ENCODE results near the gene GLYATL2.

The GLYATL2 gene

DNA sequence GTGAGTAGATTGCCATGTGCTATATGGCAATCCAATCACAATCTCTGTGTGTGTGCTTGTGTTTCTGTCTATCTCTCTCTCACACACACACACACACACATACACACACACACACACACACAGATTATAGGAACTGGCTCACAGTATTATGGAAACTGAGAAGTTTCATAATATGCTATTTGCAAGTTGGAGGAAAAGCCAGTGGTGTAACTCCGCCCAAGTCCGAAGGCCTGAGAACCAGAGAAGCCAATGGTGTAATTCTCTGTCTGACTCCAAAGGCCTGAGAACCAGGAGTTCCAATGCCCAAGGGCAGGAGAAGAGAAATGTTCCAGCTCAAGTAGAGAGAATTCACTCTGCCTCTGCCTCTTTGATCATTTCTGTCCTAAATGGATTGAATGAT, 37.2 kb downstream of the GLYATL2 start:
- no peak for DNase-seq (ENCODE audit: low read depth)
- TF ChIP-seq, protein P1, sequence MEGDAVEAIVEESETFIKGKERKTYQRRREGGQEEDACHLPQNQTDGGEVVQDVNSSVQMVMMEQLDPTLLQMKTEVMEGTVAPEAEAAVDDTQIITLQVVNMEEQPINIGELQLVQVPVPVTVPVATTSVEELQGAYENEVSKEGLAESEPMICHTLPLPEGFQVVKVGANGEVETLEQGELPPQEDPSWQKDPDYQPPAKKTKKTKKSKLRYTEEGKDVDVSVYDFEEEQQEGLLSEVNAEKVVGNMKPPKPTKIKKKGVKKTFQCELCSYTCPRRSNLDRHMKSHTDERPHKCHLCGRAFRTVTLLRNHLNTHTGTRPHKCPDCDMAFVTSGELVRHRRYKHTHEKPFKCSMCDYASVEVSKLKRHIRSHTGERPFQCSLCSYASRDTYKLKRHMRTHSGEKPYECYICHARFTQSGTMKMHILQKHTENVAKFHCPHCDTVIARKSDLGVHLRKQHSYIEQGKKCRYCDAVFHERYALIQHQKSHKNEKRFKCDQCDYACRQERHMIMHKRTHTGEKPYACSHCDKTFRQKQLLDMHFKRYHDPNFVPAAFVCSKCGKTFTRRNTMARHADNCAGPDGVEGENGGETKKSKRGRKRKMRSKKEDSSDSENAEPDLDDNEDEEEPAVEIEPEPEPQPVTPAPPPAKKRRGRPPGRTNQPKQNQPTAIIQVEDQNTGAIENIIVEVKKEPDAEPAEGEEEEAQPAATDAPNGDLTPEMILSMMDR (IDR thresholded peaks at IDR 0.05; ENCODE audit: control insufficient read depth, insufficient read depth, low read depth, low read length, missing control alignments) = no peak
- no peak overlapping the region for H3K4me3 ChIP-seq (ENCODE audit: control insufficient read depth, low read depth, low read length)

DNA sequence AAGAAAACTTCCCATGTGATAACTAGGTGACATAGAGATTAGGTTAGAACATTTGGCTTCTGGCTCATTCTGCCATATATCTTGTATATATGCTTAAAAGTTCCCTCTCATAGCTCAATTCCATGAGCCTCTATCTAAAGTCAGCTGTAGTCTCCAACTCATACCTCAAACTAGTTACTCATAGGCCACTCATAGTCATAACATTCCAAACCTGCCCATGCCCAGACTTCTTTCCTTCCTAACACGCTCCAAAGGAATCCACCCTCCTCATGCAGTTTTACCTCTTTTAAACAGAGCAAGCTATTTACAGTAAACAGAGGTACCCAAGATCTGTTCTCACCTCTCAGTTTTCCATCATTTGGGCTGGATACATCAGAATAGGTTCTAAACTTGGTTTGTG, 39.4 kb downstream of the GLYATL2 start:
- peak; percentile 14 for DNase-seq (ENCODE audit: low read depth)
- TF ChIP-seq, protein P1 (IDR thresholded peaks at IDR 0.05; ENCODE audit: control insufficient read depth, insufficient read depth, low read depth, low read length, missing control alignments) = no peak
- no peak overlapping the region for H3K4me3 ChIP-seq (ENCODE audit: control insufficient read depth, low read depth, low read length)

DNA sequence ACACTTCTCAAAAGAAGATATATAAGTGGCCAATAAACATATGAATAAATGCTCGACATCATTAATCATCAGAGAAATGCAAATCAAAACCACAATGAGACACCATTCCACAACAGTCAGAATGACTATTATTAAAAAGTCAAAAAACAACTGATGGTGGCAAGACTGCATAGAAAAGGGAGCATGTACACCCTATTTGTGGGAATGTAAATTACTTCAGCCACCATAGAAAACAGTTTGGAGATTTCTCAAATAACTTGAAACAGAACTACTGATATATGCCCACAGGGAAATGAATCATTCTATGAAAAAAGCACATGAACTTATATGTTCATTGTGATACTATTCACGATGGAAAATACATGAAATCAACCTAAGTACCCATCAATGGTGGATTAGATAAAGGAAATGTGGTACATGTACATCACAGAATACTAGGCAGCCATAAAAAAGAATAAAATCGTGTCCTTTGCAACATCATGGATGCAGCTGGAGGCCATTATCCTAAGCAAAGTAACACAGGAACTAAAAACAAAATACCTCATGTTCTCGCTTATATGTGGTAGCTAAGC, 42.4 kb downstream of the GLYATL2 start:
- no peak for DNase-seq (ENCODE audit: low read depth)
- no peak overlapping the region for H3K4me3 ChIP-seq (ENCODE audit: control insufficient read depth, low read depth, low read length)
- TF ChIP-seq, protein P1 (IDR thresholded peaks at IDR 0.05; ENCODE audit: control insufficient read depth, insufficient read depth, low read depth, low read length, missing control alignments) = no peak

DNA sequence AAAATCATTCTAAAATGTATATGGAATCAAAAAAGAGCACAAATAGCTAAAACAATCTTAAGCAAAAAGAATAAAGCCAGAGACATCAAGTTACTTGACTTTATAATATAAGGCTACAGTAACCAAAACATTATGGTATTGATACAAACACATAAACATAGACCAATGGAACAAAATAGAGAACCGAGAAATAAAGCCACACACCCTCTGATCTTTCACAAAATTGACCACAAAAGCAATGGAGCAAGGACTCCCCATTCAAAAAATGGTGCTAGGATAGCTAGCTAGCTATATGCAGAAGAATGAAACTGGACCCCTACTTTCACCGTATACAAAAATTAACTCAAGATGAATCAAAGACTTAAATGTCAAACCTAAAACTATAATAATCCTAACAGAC, 43.2 kb downstream of the GLYATL2 start:
- H3K4me3 ChIP-seq (ENCODE audit: control insufficient read depth, low read depth, low read length) = no peak overlapping the region
- DNase-seq (ENCODE audit: low read depth) = no peak
- TF ChIP-seq, protein P1 (IDR thresholded peaks at IDR 0.05; ENCODE audit: control insufficient read depth, insufficient read depth, low read depth, low read length, missing control alignments) = no peak

DNA sequence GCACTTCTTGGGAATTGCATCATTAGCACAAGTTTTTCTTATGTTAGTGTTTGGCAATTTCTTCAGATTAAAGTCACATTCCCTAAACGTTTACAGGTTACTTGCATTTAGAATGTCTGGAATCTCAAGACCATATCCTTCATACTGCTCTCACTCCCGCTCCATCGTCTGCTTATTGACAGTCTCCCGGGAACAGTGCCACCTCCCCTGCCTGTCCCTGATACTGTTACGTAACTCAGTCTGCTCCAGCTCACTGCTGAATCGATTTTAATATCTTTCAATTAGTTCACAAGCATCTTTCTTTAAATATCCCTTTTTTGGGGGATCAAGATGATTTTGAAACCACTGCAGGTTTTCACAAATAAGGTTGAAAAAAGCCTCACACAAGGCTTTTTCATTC, 48.2 kb downstream of the GLYATL2 start:
- DNase-seq (ENCODE audit: low read depth) = no peak
- no peak overlapping the region for H3K4me3 ChIP-seq (ENCODE audit: control insufficient read depth, low read depth, low read length)
- TF ChIP-seq, protein P1 (IDR thresholded peaks at IDR 0.05; ENCODE audit: control insufficient read depth, insufficient read depth, low read depth, low read length, missing control alignments) = no peak

DNA sequence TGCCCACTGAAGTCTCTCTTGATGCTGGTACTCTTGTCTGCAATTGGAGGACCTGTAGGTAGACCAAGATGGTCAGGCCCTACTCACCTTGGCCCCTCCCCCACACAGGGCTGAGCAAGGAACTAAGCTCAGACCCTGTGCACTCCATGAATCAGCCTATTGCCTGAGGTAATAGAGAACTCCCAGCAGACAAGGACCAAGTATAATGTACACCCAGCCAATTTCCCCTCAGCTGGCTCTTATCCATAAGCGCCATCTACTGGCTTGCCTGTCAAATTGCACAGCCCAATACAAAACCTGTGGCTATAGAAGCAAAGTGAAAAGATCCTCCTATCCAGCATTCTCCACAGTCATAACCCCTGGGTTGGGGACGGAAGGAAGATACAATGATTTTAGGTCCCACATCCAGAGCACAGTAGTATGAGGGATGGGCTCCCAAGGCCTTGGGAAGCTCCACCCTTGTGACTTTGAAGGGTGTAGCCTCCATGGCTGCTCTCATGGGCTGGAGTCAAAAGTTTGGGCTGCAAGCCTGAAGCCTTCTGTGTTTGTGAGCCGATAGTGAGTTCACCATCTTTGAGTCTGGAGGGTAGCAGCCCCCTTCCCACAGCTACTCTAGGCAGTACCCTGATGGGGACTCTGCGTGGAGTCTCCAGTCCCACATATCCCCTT, 56.0 kb downstream of the GLYATL2 start:
- DNase-seq (ENCODE audit: low read depth) = peak; percentile 14
- no peak overlapping the region for H3K4me3 ChIP-seq (ENCODE audit: control insufficient read depth, low read depth, low read length)
- TF ChIP-seq, protein P1 (IDR thresholded peaks at IDR 0.05; ENCODE audit: control insufficient read depth, insufficient read depth, low read depth, low read length, missing control alignments) = peak; percentile 86

Measured in AG09309 (cell line).